Thoracic aorta (tissue), 2 donors: ENCODE measurements around the gene CHD9. TPM values are rescaled to one million over a fixed set of nuclear protein-coding genes. Genes with fewer than 3 reads are reported as not detected.
"Not testable (repeated sequence)": the region's sequence is repeated elsewhere in the genome, so short reads cannot be mapped to it uniquely, and the experiment has no call there.

ENCODE experiments used
- ATAC-seq: fragments of 150-250 bp; one replicate; pipeline ENCODE4 v1.8.0; 2017; ENCODE audit warnings: low read depth; ENCODE audit not compliant: insufficient number of reproducible peaks, low FRiP score
- DNase-seq: peaks from one replicate; pipeline ENCODE4 v3.0.0-alpha.2; 2020; ENCODE audit warnings: low spot score
- H3K27ac ChIP-seq, 2 donors: fragments of 200-600 bp; sonication (generic); 1 replicate in 1 of 2; 2 replicates in 1 of 2; pipeline ENCODE4 v1.5.1; 2016; ENCODE audit warnings: mild to moderate bottlenecking in 2 of 2, moderate library complexity in 2 of 2
- H3K27me3 ChIP-seq: fragments of 200-600 bp; sonication (generic); replicated peaks from 2 replicates; pipeline ENCODE4 v1.6.0; 2016; ENCODE audit warnings: mild to moderate bottlenecking; ENCODE audit not compliant: insufficient read depth
- H3K36me3 ChIP-seq: fragments of 200-600 bp; sonication (generic); one replicate; pipeline ENCODE4 v1.5.1; 2016
- H3K4me1 ChIP-seq, 2 donors: fragments of 200-600 bp; sonication (generic); 1 replicate in 1 of 2; 2 replicates in 1 of 2; pipeline versions ENCODE4 v1.5.1 to v1.6.0; 2016; ENCODE audit warnings: low read depth in 2 of 2, mild to moderate bottlenecking in 1 of 2; ENCODE audit not compliant: control insufficient read depth in 1 of 2
- H3K4me3 ChIP-seq: fragments of 200-600 bp; sonication (generic); 2 replicates; pipeline ENCODE4 v1.5.1; 2016; ENCODE audit warnings: mild to moderate bottlenecking
- H3K9me3 ChIP-seq: fragments of 200-600 bp; sonication (generic); 2 replicates; pipeline ENCODE4 v1.5.1; 2016
- total RNA-seq, 2 donors: library from RNA; depleted of rRNA; stranded (reverse); fragments of >200 nt; gene quantifications; one replicate each; pipeline versions ENCODE4 v1.1.0 to v1.2.3, GENCODE V29; 2016
- TF ChIP-seq, protein P1 (sequence below): fragments of 200-600 bp; sonication (generic); IDR thresholded peaks from one replicate; pipeline ENCODE4 v1.5.1; 2019; ENCODE audit warnings: antibody characterized with exemption

CHD9 gene
- total RNA-seq, 2 donors from 2014 or later = 71.3 to 152 TPM

DNA sequence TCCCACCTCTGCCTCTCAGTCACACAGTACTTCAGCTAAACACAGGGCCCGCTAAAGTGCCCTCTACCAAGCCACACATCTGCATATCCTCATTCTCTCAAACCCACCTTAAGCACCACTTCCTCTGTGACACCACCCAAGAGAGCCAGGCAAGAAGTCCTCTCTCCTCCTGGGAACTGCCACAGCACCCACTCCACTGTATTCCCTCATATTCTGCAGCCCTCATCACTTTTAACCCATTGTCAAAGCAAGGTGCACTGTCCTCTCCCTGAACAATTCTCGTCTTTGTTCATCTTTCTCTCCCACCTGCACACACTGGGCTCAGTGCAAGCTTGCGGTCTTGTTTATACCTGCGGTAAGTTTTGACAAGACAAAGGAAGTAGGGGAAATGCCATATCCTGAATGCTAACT, 13.6 kb downstream of the CHD9 start:
- TF ChIP-seq, protein P1, sequence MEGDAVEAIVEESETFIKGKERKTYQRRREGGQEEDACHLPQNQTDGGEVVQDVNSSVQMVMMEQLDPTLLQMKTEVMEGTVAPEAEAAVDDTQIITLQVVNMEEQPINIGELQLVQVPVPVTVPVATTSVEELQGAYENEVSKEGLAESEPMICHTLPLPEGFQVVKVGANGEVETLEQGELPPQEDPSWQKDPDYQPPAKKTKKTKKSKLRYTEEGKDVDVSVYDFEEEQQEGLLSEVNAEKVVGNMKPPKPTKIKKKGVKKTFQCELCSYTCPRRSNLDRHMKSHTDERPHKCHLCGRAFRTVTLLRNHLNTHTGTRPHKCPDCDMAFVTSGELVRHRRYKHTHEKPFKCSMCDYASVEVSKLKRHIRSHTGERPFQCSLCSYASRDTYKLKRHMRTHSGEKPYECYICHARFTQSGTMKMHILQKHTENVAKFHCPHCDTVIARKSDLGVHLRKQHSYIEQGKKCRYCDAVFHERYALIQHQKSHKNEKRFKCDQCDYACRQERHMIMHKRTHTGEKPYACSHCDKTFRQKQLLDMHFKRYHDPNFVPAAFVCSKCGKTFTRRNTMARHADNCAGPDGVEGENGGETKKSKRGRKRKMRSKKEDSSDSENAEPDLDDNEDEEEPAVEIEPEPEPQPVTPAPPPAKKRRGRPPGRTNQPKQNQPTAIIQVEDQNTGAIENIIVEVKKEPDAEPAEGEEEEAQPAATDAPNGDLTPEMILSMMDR = no peak
- ATAC-seq = no peak
- H3K27me3 ChIP-seq = no peaks in the 10 kb centered on the region
- H3K4me1 ChIP-seq = peaks cover 8 to 36% of the 10 kb centered on the region in 2 donors
- DNase-seq = no peak
- H3K4me3 ChIP-seq = no peak overlapping the region
- H3K27ac ChIP-seq = no peak overlapping the region
- H3K36me3 ChIP-seq = peaks cover 4% of the 10 kb centered on the region
- no peaks in the 10 kb centered on the region for H3K9me3 ChIP-seq

DNA sequence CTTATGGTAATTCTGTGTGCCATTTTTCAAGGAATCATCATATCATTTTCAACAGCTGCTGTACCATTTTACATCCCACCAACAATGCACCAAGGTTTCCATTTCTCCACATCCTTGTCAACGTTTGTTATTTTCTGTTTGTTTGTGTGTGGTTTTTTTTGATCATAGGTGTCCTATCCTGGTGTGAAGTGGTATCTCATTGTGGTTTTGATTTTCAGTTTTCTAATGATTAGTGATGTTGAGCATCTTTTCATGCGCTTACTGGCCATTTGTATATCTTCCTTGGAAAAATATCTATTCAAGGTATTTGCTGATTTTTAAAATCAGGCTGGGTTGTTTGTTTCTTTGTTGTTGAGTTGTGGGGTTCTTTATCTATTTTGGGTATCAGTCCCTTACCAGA, 15.0 kb downstream of the CHD9 start:
- Histone ChIP-seq H3K27ac (no peak overlapping the region), H3K4me1 (peaks cover 8 to 36% of the 10 kb centered on the region in 2 donors), H3K27me3 (no peaks in the 10 kb centered on the region), H3K4me3 (no peak overlapping the region), H3K9me3 (no peaks in the 10 kb centered on the region), H3K36me3 (peaks cover 4% of the 10 kb centered on the region)
- TF ChIP-seq, protein P1 = no peak
- ATAC-seq (no peak), DNase-seq (no peak)

DNA sequence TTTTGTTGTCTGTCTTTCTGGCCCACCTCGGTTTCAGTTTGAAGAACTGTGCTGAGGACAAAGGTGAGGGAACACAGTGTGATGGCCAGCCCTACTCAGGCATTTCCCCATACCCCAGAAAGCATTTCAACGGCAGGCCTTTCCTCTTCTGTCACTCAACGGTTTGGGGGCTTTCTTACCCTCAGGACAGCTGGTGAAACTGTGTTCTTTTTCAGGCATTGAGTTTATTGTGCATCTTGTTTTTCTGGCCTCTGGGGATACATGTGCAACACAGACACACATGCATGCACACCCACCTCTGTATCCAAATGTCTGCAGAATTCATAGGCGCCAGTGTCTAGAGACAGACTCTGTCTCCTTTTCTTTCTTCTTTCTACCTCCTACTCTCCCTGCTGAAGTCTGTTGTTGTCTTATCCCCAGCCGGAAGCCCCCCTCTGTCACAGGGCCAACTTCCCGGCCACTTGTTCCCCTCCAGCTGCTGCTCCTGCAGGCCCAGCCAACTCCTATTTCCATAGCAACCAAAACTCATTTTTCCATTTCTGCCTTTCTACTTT, 17.0 kb downstream of the CHD9 start:
- H3K27me3 ChIP-seq = no peaks in the 10 kb centered on the region
- ATAC-seq = no peak
- H3K36me3 ChIP-seq = peaks cover 4% of the 10 kb centered on the region
- H3K4me1 ChIP-seq = peaks cover 8 to 30% of the 10 kb centered on the region in 2 donors
- DNase-seq = no peak
- H3K27ac ChIP-seq = no peak overlapping the region
- no peak overlapping the region for H3K4me3 ChIP-seq
- H3K9me3 ChIP-seq = no peaks in the 10 kb centered on the region
- TF ChIP-seq, protein P1 = no peak

DNA sequence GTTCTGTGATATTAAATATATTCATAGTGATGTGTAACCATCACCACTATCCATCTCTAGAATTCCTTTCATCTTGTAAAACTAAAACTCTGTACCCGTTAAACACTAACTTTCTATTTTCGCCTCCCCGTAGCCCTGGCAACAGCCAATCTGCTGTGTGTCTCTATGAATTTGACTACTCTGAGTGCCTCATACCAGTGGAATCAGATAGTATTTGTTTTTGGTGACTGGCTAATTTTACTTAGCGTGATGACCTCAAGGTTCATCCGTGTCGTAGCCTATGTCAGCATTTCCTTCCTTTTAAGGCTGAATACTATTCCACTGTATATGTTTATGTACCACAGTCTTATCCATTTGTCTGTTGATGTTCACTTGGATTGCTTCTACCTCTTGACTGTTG, 18.2 kb downstream of the CHD9 start:
- Histone ChIP-seq H3K27ac (no peak overlapping the region), H3K4me3 (no peak overlapping the region), H3K36me3 (peaks cover 4% of the 10 kb centered on the region), H3K9me3 (no peaks in the 10 kb centered on the region), H3K4me1 (peaks cover 8 to 30% of the 10 kb centered on the region in 2 donors), H3K27me3 (no peaks in the 10 kb centered on the region)
- no peak for DNase-seq
- no peak for ATAC-seq
- TF ChIP-seq, protein P1 = no peak

DNA sequence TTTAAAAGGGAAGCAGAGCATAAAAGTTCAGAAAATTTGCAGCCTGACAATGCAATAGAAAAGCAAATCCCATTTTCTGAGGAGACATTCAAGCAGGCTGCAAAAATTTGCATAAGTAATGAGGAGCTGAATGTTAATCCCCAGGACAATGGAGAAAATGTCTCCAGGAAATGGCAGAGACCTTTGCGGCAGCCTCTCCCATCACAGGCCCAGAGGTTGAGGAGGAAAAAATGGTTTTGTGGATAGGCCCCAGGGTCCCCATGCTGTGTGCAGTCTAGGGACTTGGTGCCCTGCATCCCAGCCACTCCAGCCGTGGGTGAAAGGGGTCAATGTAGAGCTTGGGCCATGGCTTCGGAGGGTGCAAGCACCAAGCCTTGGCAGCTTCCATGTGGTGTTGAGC, 19.5 kb downstream of the CHD9 start:
- not testable (repeated sequence) for H3K27me3 ChIP-seq, DNase-seq, ATAC-seq, H3K36me3 ChIP-seq, H3K9me3 ChIP-seq, H3K4me3 ChIP-seq, H3K27ac ChIP-seq
- peaks cover 8 to 30% of the 10 kb centered on the region in 2 donors for H3K4me1 ChIP-seq

DNA sequence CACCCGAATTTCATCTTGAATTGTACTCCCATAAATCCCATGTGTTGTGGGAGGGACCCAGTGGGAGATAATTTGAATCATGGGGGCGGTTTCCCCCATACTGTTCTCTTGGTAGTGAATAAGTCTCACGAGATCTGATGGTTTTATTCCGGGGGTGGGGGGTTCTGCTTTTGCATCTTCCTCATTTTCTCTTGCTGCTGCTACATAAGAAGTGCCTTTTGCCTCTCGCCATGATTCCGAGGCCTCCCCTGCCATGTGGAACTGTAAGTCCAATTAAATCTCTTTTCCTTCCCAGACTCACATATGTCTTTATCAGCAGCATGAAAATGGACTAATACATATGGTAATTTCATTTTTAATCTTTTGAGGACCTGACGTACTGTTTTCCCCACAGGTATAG, 20.7 kb downstream of the CHD9 start:
- H3K4me3 ChIP-seq, DNase-seq, H3K36me3 ChIP-seq, H3K27me3 ChIP-seq, H3K27ac ChIP-seq, H3K9me3 ChIP-seq, ATAC-seq: not testable (repeated sequence)
- H3K4me1 ChIP-seq = peaks cover 16 to 39% of the 10 kb centered on the region in 2 donors
